ENCODE measurements around the gene AAK1.

The AAK1 gene

DNA sequence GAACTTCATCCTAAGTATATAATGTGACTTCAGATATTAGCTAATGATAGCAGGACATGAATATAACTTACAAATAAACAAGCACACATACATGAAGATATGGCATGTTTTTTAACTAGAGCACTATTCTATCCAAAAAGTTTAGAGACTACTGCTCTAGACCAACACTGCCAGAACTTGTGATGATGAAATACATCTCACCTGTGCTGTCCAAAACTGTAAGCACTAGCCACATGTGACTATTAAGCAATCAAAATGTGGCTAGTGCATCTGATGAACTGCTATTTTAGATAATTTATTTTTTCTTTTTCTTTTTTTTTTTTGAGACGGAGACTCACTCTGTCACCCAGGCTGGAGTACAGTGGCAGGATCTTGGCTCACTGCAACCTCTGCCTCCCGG is 7.1 kb downstream of the AAK1 start:
- no peak overlapping the region for H3K14ac ChIP-seq (ENCODE audit: low read length)
- H3K27me3 ChIP-seq (ENCODE audit: control insufficient read depth in 3 of 3, insufficient read depth in 3 of 3, low read depth in 1 of 3, low read length in 3 of 3), result no peaks in the 10 kb centered on the region
- H3K79me1 ChIP-seq (ENCODE audit: low read depth, low read length), result peaks cover 4% of the 10 kb centered on the region
- H3K36me3 ChIP-seq (replicated peaks in 1 of 2; ENCODE audit: control insufficient read depth in 2 of 2, insufficient read depth in 2 of 2, low read length in 2 of 2), result peaks cover 3 to 19% of the 10 kb centered on the region in 2 donors
- no peak overlapping the region for H3K27ac ChIP-seq (replicated peaks; ENCODE audit: low read length)
- H4K8ac ChIP-seq (ENCODE audit: low read depth, low read length), result no peak overlapping the region
- H4K91ac ChIP-seq (ENCODE audit: low read depth, low read length, poor library complexity), result no peak overlapping the region
- no peak overlapping the region for H2BK15ac ChIP-seq (ENCODE audit: low read length)
- no peak overlapping the region for H2AFZ ChIP-seq (ENCODE audit: low read length)
- no peak overlapping the region for H3K4me2 ChIP-seq (ENCODE audit: insufficient read depth, low read length, poor library complexity, severe bottlenecking)
- H3K23ac ChIP-seq (ENCODE audit: low read depth, low read length, poor library complexity), result no peak overlapping the region
- no peak overlapping the region for H2BK120ac ChIP-seq (ENCODE audit: low read depth, low read length)
- no peak for DNase-seq (ENCODE audit: low spot score)
- H3K4me3 ChIP-seq (ENCODE audit: low read length in 2 of 2), result no peak overlapping the region
- no peak overlapping the region for H3K4ac ChIP-seq (ENCODE audit: low read length)
- peaks cover 5 to 6% of the 10 kb centered on the region in 2 donors for H3K4me1 ChIP-seq (ENCODE audit: control insufficient read depth in 2 of 2, insufficient read depth in 1 of 2, low read depth in 1 of 2, low read length in 2 of 2)
- no peak overlapping the region for H3K9ac ChIP-seq (ENCODE audit: low read depth, low read length, poor library complexity)
- H2BK12ac ChIP-seq (ENCODE audit: low read length), result no peak overlapping the region
- H2BK5ac ChIP-seq (ENCODE audit: low read length), result no peak overlapping the region
- H3K9me3 ChIP-seq (replicated peaks in 1 of 2; ENCODE audit: control insufficient read depth in 2 of 2, insufficient read depth in 1 of 2, low read depth in 1 of 2, low read length in 2 of 2), result no peaks in the 10 kb centered on the region
- no peak overlapping the region for H3K18ac ChIP-seq (ENCODE audit: low read length)
- H2AK5ac ChIP-seq (ENCODE audit: low read depth, low read length), result no peak overlapping the region
- no CpG with 5 or more reads among the region's 2 CpGs for WGBS, 2 donors (ENCODE audit: extremely low coverage in 2 of 2, insufficient read length in 2 of 2, insufficient replicate concordance in 1 of 2)

DNA sequence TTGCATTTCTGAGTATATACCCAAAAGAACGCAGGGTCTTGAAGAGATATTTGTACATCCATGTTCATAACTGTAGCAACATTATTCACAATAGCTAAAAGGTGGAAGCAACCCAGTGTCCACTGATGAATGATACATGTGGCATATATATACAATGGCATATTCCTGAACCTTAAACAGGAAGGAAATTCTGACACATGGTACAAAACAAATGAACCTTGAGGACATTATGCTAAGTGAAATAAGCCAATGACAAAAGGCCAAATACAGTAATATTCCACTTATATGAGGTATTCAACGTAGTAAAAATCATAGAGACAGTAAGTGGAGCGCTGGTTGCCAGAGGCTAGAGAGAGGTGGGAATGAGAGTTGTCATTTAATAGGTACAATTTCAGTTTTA is 8.1 kb downstream of the AAK1 start:
- Histone ChIP-seq H2BK5ac (ENCODE audit: low read length) (no peak overlapping the region), H3K36me3 (replicated peaks in 1 of 2; ENCODE audit: control insufficient read depth in 2 of 2, insufficient read depth in 2 of 2, low read length in 2 of 2) (peaks cover 3 to 19% of the 10 kb centered on the region in 2 donors), H4K91ac (ENCODE audit: low read depth, low read length, poor library complexity) (no peak overlapping the region), H3K14ac (ENCODE audit: low read length) (no peak overlapping the region), H2AK5ac (ENCODE audit: low read depth, low read length) (no peak overlapping the region), H2AFZ (ENCODE audit: low read length) (no peak overlapping the region), H3K23ac (ENCODE audit: low read depth, low read length, poor library complexity) (no peak overlapping the region), H3K27ac (replicated peaks; ENCODE audit: low read length) (no peak overlapping the region), H3K9ac (ENCODE audit: low read depth, low read length, poor library complexity) (no peak overlapping the region), H3K4me3 (ENCODE audit: low read length in 2 of 2) (no peak overlapping the region), H2BK120ac (ENCODE audit: low read depth, low read length) (no peak overlapping the region), H2BK12ac (ENCODE audit: low read length) (no peak overlapping the region), H4K8ac (ENCODE audit: low read depth, low read length) (no peak overlapping the region), H3K9me3 (replicated peaks in 1 of 2; ENCODE audit: control insufficient read depth in 2 of 2, insufficient read depth in 1 of 2, low read depth in 1 of 2, low read length in 2 of 2) (no peaks in the 10 kb centered on the region), H3K27me3 (ENCODE audit: control insufficient read depth in 3 of 3, insufficient read depth in 3 of 3, low read depth in 1 of 3, low read length in 3 of 3) (no peaks in the 10 kb centered on the region), H3K4me2 (ENCODE audit: insufficient read depth, low read length, poor library complexity, severe bottlenecking) (no peak overlapping the region), H3K79me1 (ENCODE audit: low read depth, low read length) (no peaks in the 10 kb centered on the region), H2BK15ac (ENCODE audit: low read length) (no peak overlapping the region), H3K18ac (ENCODE audit: low read length) (no peak overlapping the region), H3K4ac (ENCODE audit: low read length) (no peak overlapping the region), H3K4me1 (ENCODE audit: control insufficient read depth in 2 of 2, insufficient read depth in 1 of 2, low read depth in 1 of 2, low read length in 2 of 2) (peaks cover 0 to 3% of the 10 kb centered on the region in 2 donors)
- no peak for DNase-seq (ENCODE audit: low spot score)
- WGBS, 2 donors (ENCODE audit: extremely low coverage in 2 of 2, insufficient read length in 2 of 2, insufficient replicate concordance in 1 of 2), result no CpG with 5 or more reads among the region's 3 CpGs

DNA sequence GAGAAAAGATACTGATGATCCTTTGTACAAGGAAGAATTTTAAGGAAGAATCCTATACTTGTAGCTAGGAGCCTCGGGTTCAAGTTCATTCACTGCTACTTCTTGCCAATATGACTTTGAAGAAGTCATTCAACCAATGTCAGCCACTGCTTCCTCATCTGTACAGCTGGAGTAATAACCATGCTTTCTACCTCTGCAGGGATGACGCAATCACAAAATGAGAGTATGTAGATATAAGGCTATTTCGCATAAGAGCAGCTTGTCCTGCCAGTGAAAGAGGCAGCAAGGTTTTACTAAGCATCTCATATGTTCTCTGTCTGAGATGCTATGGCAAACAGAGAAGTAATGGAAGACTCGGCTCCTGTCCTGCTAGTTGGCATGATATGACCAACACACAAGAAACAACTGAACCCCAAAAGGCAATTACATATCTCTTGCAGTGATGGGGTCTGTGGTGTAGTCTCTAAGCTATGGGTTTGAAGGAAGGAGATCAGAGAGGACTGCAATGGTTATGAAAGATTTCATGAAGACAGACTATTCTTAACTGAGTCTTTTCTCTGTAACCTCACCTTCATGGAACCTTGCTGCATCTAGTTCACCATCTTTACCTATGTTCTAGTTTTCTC is 9.2 kb downstream of the AAK1 start:
- Histone ChIP-seq H2BK120ac (ENCODE audit: low read depth, low read length) (no peak overlapping the region), H2BK5ac (ENCODE audit: low read length) (no peak overlapping the region), H4K8ac (ENCODE audit: low read depth, low read length) (no peak overlapping the region), H4K91ac (ENCODE audit: low read depth, low read length, poor library complexity) (no peak overlapping the region), H2AK5ac (ENCODE audit: low read depth, low read length) (no peak overlapping the region), H2BK12ac (ENCODE audit: low read length) (no peak overlapping the region), H3K27me3 (ENCODE audit: control insufficient read depth in 3 of 3, insufficient read depth in 3 of 3, low read depth in 1 of 3, low read length in 3 of 3) (no peaks in the 10 kb centered on the region), H3K36me3 (replicated peaks in 1 of 2; ENCODE audit: control insufficient read depth in 2 of 2, insufficient read depth in 2 of 2, low read length in 2 of 2) (peaks cover 3 to 12% of the 10 kb centered on the region in 2 donors), H3K14ac (ENCODE audit: low read length) (no peak overlapping the region), H3K9ac (ENCODE audit: low read depth, low read length, poor library complexity) (no peak overlapping the region), H3K79me1 (ENCODE audit: low read depth, low read length) (no peaks in the 10 kb centered on the region), H3K4me2 (ENCODE audit: insufficient read depth, low read length, poor library complexity, severe bottlenecking) (no peak overlapping the region), H3K4me3 (ENCODE audit: low read length in 2 of 2) (no peak overlapping the region), H3K18ac (ENCODE audit: low read length) (no peak overlapping the region), H3K4ac (ENCODE audit: low read length) (no peak overlapping the region), H3K23ac (ENCODE audit: low read depth, low read length, poor library complexity) (no peak overlapping the region), H3K27ac (replicated peaks; ENCODE audit: low read length) (no peak overlapping the region), H3K4me1 (ENCODE audit: control insufficient read depth in 2 of 2, insufficient read depth in 1 of 2, low read depth in 1 of 2, low read length in 2 of 2) (no peaks in the 10 kb centered on the region), H2AFZ (ENCODE audit: low read length) (no peak overlapping the region), H3K9me3 (replicated peaks in 1 of 2; ENCODE audit: control insufficient read depth in 2 of 2, insufficient read depth in 1 of 2, low read depth in 1 of 2, low read length in 2 of 2) (no peaks in the 10 kb centered on the region), H2BK15ac (ENCODE audit: low read length) (no peak overlapping the region)
- no CpG with 5 or more reads among the region's 4 CpGs for WGBS, 2 donors (ENCODE audit: extremely low coverage in 2 of 2, insufficient read length in 2 of 2, insufficient replicate concordance in 1 of 2)
- no peak for DNase-seq (ENCODE audit: low spot score)

DNA sequence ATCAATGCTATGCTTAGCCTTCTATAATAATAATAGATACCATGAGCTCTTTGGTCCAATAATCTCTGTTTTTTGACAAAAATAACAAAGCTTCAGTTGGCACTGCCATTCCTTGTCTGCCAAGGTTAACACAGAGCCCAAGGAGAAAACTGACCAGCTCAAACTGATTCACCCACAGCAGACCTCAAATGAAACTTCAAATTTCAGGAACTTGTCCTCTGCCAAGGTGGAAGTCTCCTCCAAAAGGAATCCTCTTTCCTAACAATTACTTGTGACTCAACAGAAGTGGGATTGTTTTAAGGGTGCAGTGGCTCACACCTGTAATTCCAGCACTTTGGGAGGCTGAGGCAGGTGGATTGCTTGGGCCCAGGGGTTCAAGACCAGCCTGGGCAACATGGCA is 12.1 kb downstream of the AAK1 start:
- H2AK5ac ChIP-seq (ENCODE audit: low read depth, low read length), result no peak overlapping the region
- H3K27ac ChIP-seq (replicated peaks; ENCODE audit: low read length), result no peak overlapping the region
- H2BK120ac ChIP-seq (ENCODE audit: low read depth, low read length), result no peak overlapping the region
- no peak overlapping the region for H2AFZ ChIP-seq (ENCODE audit: low read length)
- no peaks in the 10 kb centered on the region for H3K36me3 ChIP-seq (replicated peaks in 1 of 2; ENCODE audit: control insufficient read depth in 2 of 2, insufficient read depth in 2 of 2, low read length in 2 of 2)
- no peak overlapping the region for H3K4me2 ChIP-seq (ENCODE audit: insufficient read depth, low read length, poor library complexity, severe bottlenecking)
- no peaks in the 10 kb centered on the region for H3K4me1 ChIP-seq (ENCODE audit: control insufficient read depth in 2 of 2, insufficient read depth in 1 of 2, low read depth in 1 of 2, low read length in 2 of 2)
- H3K9ac ChIP-seq (ENCODE audit: low read depth, low read length, poor library complexity), result no peak overlapping the region
- H3K18ac ChIP-seq (ENCODE audit: low read length), result no peak overlapping the region
- H3K4ac ChIP-seq (ENCODE audit: low read length), result no peak overlapping the region
- no peak overlapping the region for H2BK15ac ChIP-seq (ENCODE audit: low read length)
- H3K14ac ChIP-seq (ENCODE audit: low read length), result no peak overlapping the region
- H4K91ac ChIP-seq (ENCODE audit: low read depth, low read length, poor library complexity), result no peak overlapping the region
- H3K23ac ChIP-seq (ENCODE audit: low read depth, low read length, poor library complexity), result no peak overlapping the region
- no peaks in the 10 kb centered on the region for H3K9me3 ChIP-seq (replicated peaks in 1 of 2; ENCODE audit: control insufficient read depth in 2 of 2, insufficient read depth in 1 of 2, low read depth in 1 of 2, low read length in 2 of 2)
- H2BK5ac ChIP-seq (ENCODE audit: low read length), result no peak overlapping the region
- H3K27me3 ChIP-seq (ENCODE audit: control insufficient read depth in 3 of 3, insufficient read depth in 3 of 3, low read depth in 1 of 3, low read length in 3 of 3), result no peaks in the 10 kb centered on the region
- peaks cover 2% of the 10 kb centered on the region for H3K79me1 ChIP-seq (ENCODE audit: low read depth, low read length)
- DNase-seq (ENCODE audit: low spot score), result no peak
- no peak overlapping the region for H2BK12ac ChIP-seq (ENCODE audit: low read length)
- no peak overlapping the region for H3K4me3 ChIP-seq (ENCODE audit: low read length in 2 of 2)
- no peak overlapping the region for H4K8ac ChIP-seq (ENCODE audit: low read depth, low read length)

All from neuronal stem cell (in vitro differentiated cells).